Measurements from ENCODE around the gene LLCFC1.

DNA sequence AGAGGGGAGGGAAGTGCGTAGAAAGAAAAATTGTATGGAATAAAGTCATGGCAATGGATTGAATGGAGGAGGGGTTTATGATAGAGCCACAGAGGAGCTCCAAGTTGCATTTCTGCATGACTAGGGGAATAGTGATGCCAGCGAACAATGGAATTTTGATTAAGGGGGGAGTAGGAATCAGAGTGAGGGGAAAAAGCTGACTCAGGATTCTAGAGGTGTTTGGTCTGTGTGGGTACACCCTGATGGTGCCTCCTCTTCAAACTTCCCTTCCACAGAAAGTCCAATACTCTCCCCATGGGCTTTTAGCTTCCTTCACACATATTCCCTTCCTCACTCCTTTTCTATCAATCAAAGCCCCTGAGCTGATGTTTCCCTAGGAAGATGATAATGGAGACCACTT, 24.7 kb downstream of the LLCFC1 start:
- TF ChIP-seq, protein P1, sequence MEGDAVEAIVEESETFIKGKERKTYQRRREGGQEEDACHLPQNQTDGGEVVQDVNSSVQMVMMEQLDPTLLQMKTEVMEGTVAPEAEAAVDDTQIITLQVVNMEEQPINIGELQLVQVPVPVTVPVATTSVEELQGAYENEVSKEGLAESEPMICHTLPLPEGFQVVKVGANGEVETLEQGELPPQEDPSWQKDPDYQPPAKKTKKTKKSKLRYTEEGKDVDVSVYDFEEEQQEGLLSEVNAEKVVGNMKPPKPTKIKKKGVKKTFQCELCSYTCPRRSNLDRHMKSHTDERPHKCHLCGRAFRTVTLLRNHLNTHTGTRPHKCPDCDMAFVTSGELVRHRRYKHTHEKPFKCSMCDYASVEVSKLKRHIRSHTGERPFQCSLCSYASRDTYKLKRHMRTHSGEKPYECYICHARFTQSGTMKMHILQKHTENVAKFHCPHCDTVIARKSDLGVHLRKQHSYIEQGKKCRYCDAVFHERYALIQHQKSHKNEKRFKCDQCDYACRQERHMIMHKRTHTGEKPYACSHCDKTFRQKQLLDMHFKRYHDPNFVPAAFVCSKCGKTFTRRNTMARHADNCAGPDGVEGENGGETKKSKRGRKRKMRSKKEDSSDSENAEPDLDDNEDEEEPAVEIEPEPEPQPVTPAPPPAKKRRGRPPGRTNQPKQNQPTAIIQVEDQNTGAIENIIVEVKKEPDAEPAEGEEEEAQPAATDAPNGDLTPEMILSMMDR (conservative IDR thresholded peaks at IDR 0.05; ENCODE audit: low read depth, low read length), result no peak
- no peak for TF ChIP-seq EZH2 (IDR thresholded peaks at IDR 0.05; ENCODE audit: borderline replicate concordance, low read depth, low read length, poor library complexity, severe bottlenecking)
